SK-N-SH treated with all-trans-retinoic acid at 6 μM for 48 hours (cell line): ENCODE measurements around the gene MAP3K7CL.
A peak's percentile ranks its signal among the peaks of the same experiment; 100 is the strongest.

Experiments
- ATAC-seq: fragments of 200-7000 bp; cut with Tn5 transposase; 3 replicates; pipeline ENCODE4 v1.9.1; 2020; ENCODE audit warnings: mild to moderate bottlenecking, moderate library complexity
- BACH2 ChIP-seq: fragments of 250-450 bp; sonication (Bioruptor Pico); IDR thresholded peaks from 2 replicates; pipeline ENCODE4 v1.9.0; 2021; ENCODE audit warnings: mild to moderate bottlenecking, borderline replicate concordance
- CSDC2 ChIP-seq: fragments of 250-450 bp; sonication (Bioruptor Pico); IDR thresholded peaks from 2 replicates; pipeline ENCODE4 v1.5.0; 2020; ENCODE audit warnings: mild to moderate bottlenecking, moderate library complexity
- CSRNP3 ChIP-seq: fragments of 250-450 bp; sonication (Bioruptor Pico); IDR thresholded peaks from 2 replicates; pipeline ENCODE4 v1.5.1; 2021; ENCODE audit warnings: mild to moderate bottlenecking, moderate library complexity
- ESRRG ChIP-seq: fragments of 250-450 bp; sonication (Bioruptor Pico); IDR thresholded peaks from 2 replicates; pipeline ENCODE4 v1.6.1; 2021; ENCODE audit warnings: mild to moderate bottlenecking
- GLIS3 ChIP-seq: fragments of 250-450 bp; sonication (Bioruptor Pico); IDR thresholded peaks from 2 replicates; pipeline ENCODE4 v1.5.0; 2020; ENCODE audit warnings: mild to moderate bottlenecking, moderate library complexity
- ISL1 ChIP-seq: fragments of 250-450 bp; sonication (Bioruptor Pico); IDR thresholded peaks from 2 replicates; pipeline ENCODE4 v2.1.2; 2022; ENCODE audit warnings: mild to moderate bottlenecking, moderate library complexity
- OSR1 ChIP-seq: fragments of 250-450 bp; sonication (Bioruptor Pico); IDR thresholded peaks from 2 replicates; pipeline ENCODE4 v1.8.0; 2022; ENCODE audit warnings: moderate library complexity, mild to moderate bottlenecking, inconsistent platforms
- RARB ChIP-seq: fragments of 250-450 bp; sonication (Bioruptor Pico); IDR thresholded peaks from 2 replicates; pipeline ENCODE4 v1.8.0; 2021; ENCODE audit warnings: mild to moderate bottlenecking, moderate library complexity
- SNAI2 ChIP-seq: fragments of 250-450 bp; sonication (Bioruptor Pico); IDR thresholded peaks from 2 replicates; pipeline ENCODE4 v1.5.0; 2020; ENCODE audit warnings: mild to moderate bottlenecking, moderate library complexity
- TCF4 ChIP-seq: fragments of 250-450 bp; sonication (Bioruptor Pico); IDR thresholded peaks from 2 replicates; pipeline ENCODE4 v1.8.0; 2021; ENCODE audit warnings: mild to moderate bottlenecking, moderate library complexity, borderline replicate concordance
- TOX ChIP-seq: fragments of 250-450 bp; sonication (Bioruptor Pico); IDR thresholded peaks from 2 replicates; pipeline ENCODE4 v1.8.0; 2021; ENCODE audit warnings: mild to moderate bottlenecking, moderate library complexity, borderline replicate concordance
- ZC3H10 ChIP-seq: fragments of 250-450 bp; sonication (Bioruptor Pico); IDR thresholded peaks from 2 replicates; pipeline ENCODE4 v1.5.1; 2021; ENCODE audit warnings: mild to moderate bottlenecking, moderate library complexity
- ZFP3 ChIP-seq: fragments of 250-450 bp; sonication (Bioruptor Pico); IDR thresholded peaks from 2 replicates; pipeline ENCODE4 v1.5.0; 2020; ENCODE audit warnings: mild to moderate bottlenecking, moderate library complexity
- ZFP30 ChIP-seq: fragments of 450-650 bp; formaldehyde crosslinking; IDR thresholded peaks from 2 replicates; pipeline ENCODE4 v1.5.0; 2022; ENCODE audit warnings: mild to moderate bottlenecking, moderate library complexity
- ZNF70 ChIP-seq: fragments of 450-650 bp; formaldehyde crosslinking; IDR thresholded peaks from 2 replicates; pipeline ENCODE4 v1.5.0; 2020; ENCODE audit warnings: mild to moderate bottlenecking, moderate library complexity
- ZNF8 ChIP-seq: fragments of 450-650 bp; formaldehyde crosslinking; IDR thresholded peaks from 2 replicates; pipeline ENCODE4 v1.5.0; 2020; ENCODE audit warnings: mild to moderate bottlenecking, moderate library complexity
- TF ChIP-seq, protein P1 (sequence below): fragments of 250-450 bp; sonication (Bioruptor Pico); IDR thresholded peaks from 2 replicates; pipeline ENCODE4 v1.8.0; 2020; ENCODE audit warnings: mild to moderate bottlenecking, moderate library complexity, borderline replicate concordance
- TF ChIP-seq, protein P2 (sequence below): fragments of 250-450 bp; sonication (Bioruptor Pico); IDR thresholded peaks from 2 replicates; pipeline ENCODE4 v1.5.0; 2020; ENCODE audit warnings: mild to moderate bottlenecking, moderate library complexity
- TF ChIP-seq, protein P3 (sequence below): fragments of 250-450 bp; sonication (Bioruptor Pico); IDR thresholded peaks from 2 replicates; pipeline ENCODE4 v1.5.1; 2020; ENCODE audit warnings: low read depth, mild to moderate bottlenecking, moderate library complexity
- TF ChIP-seq, protein P4 (sequence below): fragments of 250-450 bp; sonication (Bioruptor Pico); IDR thresholded peaks from 2 replicates; pipeline ENCODE4 v1.8.0; 2021; ENCODE audit warnings: low read depth, mild to moderate bottlenecking, moderate library complexity, borderline replicate concordance

Gene MAP3K7CL

GRCh38 chr21:29185633-29186032 lies 55.2 kb downstream of the MAP3K7CL start (continued):
- TF ChIP-seq CSRNP3 (no peak), ZFP3 (CRISPR knock-in tag) (no peak), ESRRG (CRISPR knock-in tag) (no peak), ZC3H10 (CRISPR knock-in tag) (no peak), ZNF8 (CRISPR knock-in tag) (no peak), RARB (CRISPR knock-in tag) (no peak), ZNF70 (CRISPR knock-in tag) (no peak), ZFP30 (CRISPR knock-in tag) (no peak)

DNA sequence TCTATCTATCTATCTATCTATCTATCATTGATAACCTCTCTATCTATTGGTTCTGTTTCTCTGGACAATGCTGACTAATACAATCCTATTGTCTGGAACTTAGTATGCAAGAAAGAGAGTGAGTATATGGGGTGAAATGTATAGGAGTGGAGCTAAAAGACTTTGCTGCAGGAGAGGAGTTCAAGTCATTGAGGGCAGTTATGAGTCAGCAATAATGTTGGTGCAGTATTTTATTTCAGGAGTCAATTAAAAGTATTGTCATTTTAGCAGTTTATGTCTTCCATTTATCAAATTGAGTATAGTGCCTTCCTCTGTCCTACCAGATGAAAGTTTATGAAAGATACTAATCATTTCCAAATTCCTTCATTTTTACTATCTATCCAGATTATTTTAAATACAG lies 55.8 kb downstream of the MAP3K7CL start:
- ATAC-seq, result no peak

GRCh38 chr21:29187944-29188343 lies 57.5 kb downstream of the MAP3K7CL start:
- ATAC-seq, result peak; percentile 74
- TF ChIP-seq, protein P1, sequence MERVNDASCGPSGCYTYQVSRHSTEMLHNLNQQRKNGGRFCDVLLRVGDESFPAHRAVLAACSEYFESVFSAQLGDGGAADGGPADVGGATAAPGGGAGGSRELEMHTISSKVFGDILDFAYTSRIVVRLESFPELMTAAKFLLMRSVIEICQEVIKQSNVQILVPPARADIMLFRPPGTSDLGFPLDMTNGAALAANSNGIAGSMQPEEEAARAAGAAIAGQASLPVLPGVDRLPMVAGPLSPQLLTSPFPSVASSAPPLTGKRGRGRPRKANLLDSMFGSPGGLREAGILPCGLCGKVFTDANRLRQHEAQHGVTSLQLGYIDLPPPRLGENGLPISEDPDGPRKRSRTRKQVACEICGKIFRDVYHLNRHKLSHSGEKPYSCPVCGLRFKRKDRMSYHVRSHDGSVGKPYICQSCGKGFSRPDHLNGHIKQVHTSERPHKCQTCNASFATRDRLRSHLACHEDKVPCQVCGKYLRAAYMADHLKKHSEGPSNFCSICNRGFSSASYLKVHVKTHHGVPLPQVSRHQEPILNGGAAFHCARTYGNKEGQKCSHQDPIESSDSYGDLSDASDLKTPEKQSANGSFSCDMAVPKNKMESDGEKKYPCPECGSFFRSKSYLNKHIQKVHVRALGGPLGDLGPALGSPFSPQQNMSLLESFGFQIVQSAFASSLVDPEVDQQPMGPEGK (CRISPR knock-in tag), result no peak
- TF ChIP-seq ISL1 (CRISPR knock-in tag), result no peak; the same call in 1 of the 2 replicates
- TF ChIP-seq, protein P2, sequence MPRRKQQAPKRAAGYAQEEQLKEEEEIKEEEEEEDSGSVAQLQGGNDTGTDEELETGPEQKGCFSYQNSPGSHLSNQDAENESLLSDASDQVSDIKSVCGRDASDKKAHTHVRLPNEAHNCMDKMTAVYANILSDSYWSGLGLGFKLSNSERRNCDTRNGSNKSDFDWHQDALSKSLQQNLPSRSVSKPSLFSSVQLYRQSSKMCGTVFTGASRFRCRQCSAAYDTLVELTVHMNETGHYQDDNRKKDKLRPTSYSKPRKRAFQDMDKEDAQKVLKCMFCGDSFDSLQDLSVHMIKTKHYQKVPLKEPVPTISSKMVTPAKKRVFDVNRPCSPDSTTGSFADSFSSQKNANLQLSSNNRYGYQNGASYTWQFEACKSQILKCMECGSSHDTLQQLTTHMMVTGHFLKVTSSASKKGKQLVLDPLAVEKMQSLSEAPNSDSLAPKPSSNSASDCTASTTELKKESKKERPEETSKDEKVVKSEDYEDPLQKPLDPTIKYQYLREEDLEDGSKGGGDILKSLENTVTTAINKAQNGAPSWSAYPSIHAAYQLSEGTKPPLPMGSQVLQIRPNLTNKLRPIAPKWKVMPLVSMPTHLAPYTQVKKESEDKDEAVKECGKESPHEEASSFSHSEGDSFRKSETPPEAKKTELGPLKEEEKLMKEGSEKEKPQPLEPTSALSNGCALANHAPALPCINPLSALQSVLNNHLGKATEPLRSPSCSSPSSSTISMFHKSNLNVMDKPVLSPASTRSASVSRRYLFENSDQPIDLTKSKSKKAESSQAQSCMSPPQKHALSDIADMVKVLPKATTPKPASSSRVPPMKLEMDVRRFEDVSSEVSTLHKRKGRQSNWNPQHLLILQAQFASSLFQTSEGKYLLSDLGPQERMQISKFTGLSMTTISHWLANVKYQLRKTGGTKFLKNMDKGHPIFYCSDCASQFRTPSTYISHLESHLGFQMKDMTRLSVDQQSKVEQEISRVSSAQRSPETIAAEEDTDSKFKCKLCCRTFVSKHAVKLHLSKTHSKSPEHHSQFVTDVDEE (CRISPR knock-in tag), result no peak
- TF ChIP-seq BACH2 (CRISPR knock-in tag), result no peak
- no peak for TF ChIP-seq ZFP3 (CRISPR knock-in tag)
- TF ChIP-seq CSRNP3, result no peak
- TF ChIP-seq ZNF70 (CRISPR knock-in tag), result no peak
- no peak for TF ChIP-seq TOX (CRISPR knock-in tag)
- TF ChIP-seq TCF4, result no peak
- TF ChIP-seq SNAI2, result no peak
- no peak for TF ChIP-seq GLIS3 (CRISPR knock-in tag)
- no peak for TF ChIP-seq CSDC2
- no peak for TF ChIP-seq ESRRG (CRISPR knock-in tag)
- TF ChIP-seq, protein P3, sequence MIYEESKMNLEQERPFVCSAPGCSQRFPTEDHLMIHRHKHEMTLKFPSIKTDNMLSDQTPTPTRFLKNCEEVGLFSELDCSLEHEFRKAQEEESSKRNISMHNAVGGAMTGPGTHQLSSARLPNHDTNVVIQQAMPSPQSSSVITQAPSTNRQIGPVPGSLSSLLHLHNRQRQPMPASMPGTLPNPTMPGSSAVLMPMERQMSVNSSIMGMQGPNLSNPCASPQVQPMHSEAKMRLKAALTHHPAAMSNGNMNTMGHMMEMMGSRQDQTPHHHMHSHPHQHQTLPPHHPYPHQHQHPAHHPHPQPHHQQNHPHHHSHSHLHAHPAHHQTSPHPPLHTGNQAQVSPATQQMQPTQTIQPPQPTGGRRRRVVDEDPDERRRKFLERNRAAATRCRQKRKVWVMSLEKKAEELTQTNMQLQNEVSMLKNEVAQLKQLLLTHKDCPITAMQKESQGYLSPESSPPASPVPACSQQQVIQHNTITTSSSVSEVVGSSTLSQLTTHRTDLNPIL (CRISPR knock-in tag), result no peak
- TF ChIP-seq ZNF8 (CRISPR knock-in tag), result no peak
- no peak for TF ChIP-seq ZFP30 (CRISPR knock-in tag)
- TF ChIP-seq RARB (CRISPR knock-in tag), result no peak
- TF ChIP-seq OSR1 (CRISPR knock-in tag), result no peak

More for the DNA sequence above, 55.8 kb downstream of the MAP3K7CL start:
- TF ChIP-seq TOX (CRISPR knock-in tag) (no peak), ZFP3 (CRISPR knock-in tag) (peak; percentile 98)
- TF ChIP-seq, all 23 proteins: peak for 1

- ATAC-seq, result peak; percentile 32
- TF ChIP-seq, protein P4, sequence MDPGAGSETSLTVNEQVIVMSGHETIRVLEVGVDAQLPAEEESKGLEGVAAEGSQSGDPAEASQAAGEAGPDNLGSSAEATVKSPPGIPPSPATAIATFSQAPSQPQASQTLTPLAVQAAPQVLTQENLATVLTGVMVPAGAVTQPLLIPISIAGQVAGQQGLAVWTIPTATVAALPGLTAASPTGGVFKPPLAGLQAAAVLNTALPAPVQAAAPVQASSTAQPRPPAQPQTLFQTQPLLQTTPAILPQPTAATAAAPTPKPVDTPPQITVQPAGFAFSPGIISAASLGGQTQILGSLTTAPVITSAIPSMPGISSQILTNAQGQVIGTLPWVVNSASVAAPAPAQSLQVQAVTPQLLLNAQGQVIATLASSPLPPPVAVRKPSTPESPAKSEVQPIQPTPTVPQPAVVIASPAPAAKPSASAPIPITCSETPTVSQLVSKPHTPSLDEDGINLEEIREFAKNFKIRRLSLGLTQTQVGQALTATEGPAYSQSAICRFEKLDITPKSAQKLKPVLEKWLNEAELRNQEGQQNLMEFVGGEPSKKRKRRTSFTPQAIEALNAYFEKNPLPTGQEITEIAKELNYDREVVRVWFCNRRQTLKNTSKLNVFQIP (CRISPR knock-in tag), result no peak
- TF ChIP-seq CSDC2 (no peak), ZFP3 (CRISPR knock-in tag) (no peak), ZFP30 (CRISPR knock-in tag) (no peak)
- TF ChIP-seq, protein P1 (CRISPR knock-in tag), result no peak
- TF ChIP-seq, protein P3 (CRISPR knock-in tag), result no peak
Measured at GRCh38 chr21:29189353-29189752, 58.9 kb downstream of the MAP3K7CL start.
